Activated naive CD4-positive, alpha-beta T cell treated with anti-CD3 and anti-CD28 coated beads, Interleukin-2, amount 50 U/mL, for 24 hours (primary cell): ENCODE measurements around the gene NKD1.

Source experiments
- H3K27ac Mint-ChIP-seq: one replicate; pipeline ENCODE4 v1.8.0; 2021; ENCODE audit warnings: mild to moderate bottlenecking, mixed read lengths
- H3K27me3 Mint-ChIP-seq: one replicate; pipeline ENCODE4 v1.8.0; 2021; ENCODE audit warnings: mixed read lengths
- H3K36me3 Mint-ChIP-seq: one replicate; pipeline ENCODE4 v1.8.0; 2021; ENCODE audit warnings: mixed read lengths
- H3K4me1 Mint-ChIP-seq: one replicate; pipeline ENCODE4 v1.8.0; 2021; ENCODE audit warnings: mixed read lengths
- H3K4me3 Mint-ChIP-seq: one replicate; pipeline ENCODE4 v1.8.0; 2021; ENCODE audit warnings: mild to moderate bottlenecking, mixed read lengths
- H3K9me3 Mint-ChIP-seq: one replicate; pipeline ENCODE4 v1.8.0; 2021; ENCODE audit warnings: mixed read lengths

Gene NKD1

GRCh38 chr16:50635505-50636392, 87.6 kb downstream of the NKD1 start:
- Mint-ChIP-seq H3K36me3 (peaks cover 15% of the 10 kb centered on the region), H3K4me3 (no peak overlapping the region), H3K4me1 (peaks cover 13% of the 10 kb centered on the region), H3K27ac (no peak overlapping the region), H3K27me3 (no peaks in the 10 kb centered on the region), H3K9me3 (no peaks in the 10 kb centered on the region)

- no peaks in the 10 kb centered on the region for H3K27me3 Mint-ChIP-seq
- H3K4me3 Mint-ChIP-seq, result no peak overlapping the region
- peaks cover 9% of the 10 kb centered on the region for H3K36me3 Mint-ChIP-seq
- H3K27ac Mint-ChIP-seq, result no peak overlapping the region
- peaks cover 13% of the 10 kb centered on the region for H3K4me1 Mint-ChIP-seq
- H3K9me3 Mint-ChIP-seq, result no peaks in the 10 kb centered on the region
These were observed 88.7 kb downstream of the NKD1 start for GRCh38 chr16:50636753-50637374.

- Mint-ChIP-seq H3K27ac (no peak overlapping the region), H3K36me3 (peaks cover 5% of the 10 kb centered on the region), H3K4me3 (no peak overlapping the region), H3K9me3 (no peaks in the 10 kb centered on the region), H3K4me1 (peaks cover 13% of the 10 kb centered on the region), H3K27me3 (no peaks in the 10 kb centered on the region)
These were observed 89.8 kb downstream of the NKD1 start for GRCh38 chr16:50637716-50638602.

GRCh38 chr16:50638816-50639670, 90.8 kb downstream of the NKD1 start:
- Mint-ChIP-seq H3K27ac (no peak overlapping the region), H3K9me3 (no peaks in the 10 kb centered on the region), H3K4me3 (no peak overlapping the region), H3K27me3 (no peaks in the 10 kb centered on the region), H3K4me1 (peaks cover 13% of the 10 kb centered on the region), H3K36me3 (peaks cover 4% of the 10 kb centered on the region)

GRCh38 chr16:50640391-50640790, 92.2 kb downstream of the NKD1 start:
- no peaks in the 10 kb centered on the region for H3K27me3 Mint-ChIP-seq
- no peaks in the 10 kb centered on the region for H3K9me3 Mint-ChIP-seq
- peaks cover 3% of the 10 kb centered on the region for H3K36me3 Mint-ChIP-seq
- H3K27ac Mint-ChIP-seq, result no peak overlapping the region
- no peak overlapping the region for H3K4me3 Mint-ChIP-seq
- peaks cover 14% of the 10 kb centered on the region for H3K4me1 Mint-ChIP-seq

- H3K27ac Mint-ChIP-seq, result no peak overlapping the region
- H3K27me3 Mint-ChIP-seq, result no peaks in the 10 kb centered on the region
- no peaks in the 10 kb centered on the region for H3K9me3 Mint-ChIP-seq
These were observed 93.0 kb downstream of the NKD1 start for GRCh38 chr16:50640919-50641817.

GRCh38 chr16:50641818-50642187, 93.6 kb downstream of the NKD1 start:
- Mint-ChIP-seq H3K4me1 (peaks cover 8% of the 10 kb centered on the region), H3K27ac (no peak overlapping the region), H3K4me3 (no peak overlapping the region), H3K27me3 (no peaks in the 10 kb centered on the region), H3K9me3 (no peaks in the 10 kb centered on the region), H3K36me3 (peaks cover 2% of the 10 kb centered on the region)

More at GRCh38 chr16:50640919-50641817, 93.0 kb downstream of the NKD1 start:
- Mint-ChIP-seq H3K4me1 (peaks cover 10% of the 10 kb centered on the region), H3K36me3 (peaks cover 3% of the 10 kb centered on the region), H3K4me3 (no peak overlapping the region)

- Mint-ChIP-seq H3K36me3 (no peaks in the 10 kb centered on the region), H3K4me1 (peaks cover 5% of the 10 kb centered on the region), H3K4me3 (no peak overlapping the region), H3K27ac (no peak overlapping the region), H3K9me3 (no peaks in the 10 kb centered on the region), H3K27me3 (no peaks in the 10 kb centered on the region)
These were observed 94.2 kb downstream of the NKD1 start for GRCh38 chr16:50642349-50642748.

- no peaks in the 10 kb centered on the region for H3K27me3 Mint-ChIP-seq
- H3K4me1 Mint-ChIP-seq, result peaks cover 5% of the 10 kb centered on the region
- H3K36me3 Mint-ChIP-seq, result no peaks in the 10 kb centered on the region
- no peak overlapping the region for H3K4me3 Mint-ChIP-seq
- H3K27ac Mint-ChIP-seq, result no peak overlapping the region
- no peaks in the 10 kb centered on the region for H3K9me3 Mint-ChIP-seq
These were observed 95.0 kb downstream of the NKD1 start for GRCh38 chr16:50643192-50643591.

- no peaks in the 10 kb centered on the region for H3K9me3 Mint-ChIP-seq
These were observed 96.0 kb downstream of the NKD1 start for GRCh38 chr16:50644245-50644644.

GRCh38 chr16:50644729-50645128, 96.5 kb downstream of the NKD1 start:
- Mint-ChIP-seq H3K4me1 (peaks cover 5% of the 10 kb centered on the region), H3K36me3 (peaks cover 5% of the 10 kb centered on the region), H3K27ac (no peak overlapping the region), H3K27me3 (no peaks in the 10 kb centered on the region), H3K9me3 (no peaks in the 10 kb centered on the region), H3K4me3 (no peak overlapping the region)

More at GRCh38 chr16:50644245-50644644, 96.0 kb downstream of the NKD1 start:
- Mint-ChIP-seq H3K27ac (no peak overlapping the region), H3K36me3 (peaks cover 2% of the 10 kb centered on the region), H3K4me1 (peaks cover 5% of the 10 kb centered on the region), H3K27me3 (no peaks in the 10 kb centered on the region), H3K4me3 (no peak overlapping the region)

- peaks cover 5% of the 10 kb centered on the region for H3K4me1 Mint-ChIP-seq
- no peak overlapping the region for H3K4me3 Mint-ChIP-seq
- no peaks in the 10 kb centered on the region for H3K9me3 Mint-ChIP-seq
These were observed 97.5 kb downstream of the NKD1 start for GRCh38 chr16:50645563-50646220.

GRCh38 chr16:50646345-50646744, 98.1 kb downstream of the NKD1 start:
- H3K27me3 Mint-ChIP-seq, result no peaks in the 10 kb centered on the region
- peaks cover 5% of the 10 kb centered on the region for H3K4me1 Mint-ChIP-seq
- H3K36me3 Mint-ChIP-seq, result peaks cover 5% of the 10 kb centered on the region
- H3K9me3 Mint-ChIP-seq, result no peaks in the 10 kb centered on the region
- no peak overlapping the region for H3K27ac Mint-ChIP-seq
- no peak overlapping the region for H3K4me3 Mint-ChIP-seq

More at GRCh38 chr16:50645563-50646220, 97.5 kb downstream of the NKD1 start:
- no peak overlapping the region for H3K27ac Mint-ChIP-seq
- H3K27me3 Mint-ChIP-seq, result no peaks in the 10 kb centered on the region
- H3K36me3 Mint-ChIP-seq, result peaks cover 5% of the 10 kb centered on the region
